HG02973 (cell line): ENCODE results near the gene MTHFD1L.

Experiments used
- ATAC-seq: cut with Tn5 transposase; IDR thresholded peaks from one replicate; pipeline ENCODE4 v1.9.1; 2021; ENCODE audit warnings: moderate library complexity; ENCODE audit not compliant: unreplicated experiment

The MTHFD1L gene

DNA sequence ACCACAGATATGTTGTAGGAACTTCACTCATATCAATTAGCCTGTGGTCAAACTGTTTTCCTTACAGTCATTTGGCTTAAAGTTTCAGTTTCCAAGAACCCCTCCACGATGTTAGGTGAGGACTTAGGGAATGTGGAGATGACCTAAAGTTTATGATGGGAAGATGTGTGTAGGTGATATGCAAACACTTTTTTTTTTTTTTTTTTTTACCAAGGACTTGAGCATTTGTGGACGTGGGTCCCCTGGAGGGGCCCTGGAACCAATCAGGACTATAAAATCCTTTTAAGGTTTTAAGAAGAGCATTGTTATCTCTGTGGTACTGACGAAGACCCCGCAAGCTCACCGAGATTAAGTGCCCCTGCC lies 478 bp upstream of the MTHFD1L start:
- no peak for ATAC-seq

DNA sequence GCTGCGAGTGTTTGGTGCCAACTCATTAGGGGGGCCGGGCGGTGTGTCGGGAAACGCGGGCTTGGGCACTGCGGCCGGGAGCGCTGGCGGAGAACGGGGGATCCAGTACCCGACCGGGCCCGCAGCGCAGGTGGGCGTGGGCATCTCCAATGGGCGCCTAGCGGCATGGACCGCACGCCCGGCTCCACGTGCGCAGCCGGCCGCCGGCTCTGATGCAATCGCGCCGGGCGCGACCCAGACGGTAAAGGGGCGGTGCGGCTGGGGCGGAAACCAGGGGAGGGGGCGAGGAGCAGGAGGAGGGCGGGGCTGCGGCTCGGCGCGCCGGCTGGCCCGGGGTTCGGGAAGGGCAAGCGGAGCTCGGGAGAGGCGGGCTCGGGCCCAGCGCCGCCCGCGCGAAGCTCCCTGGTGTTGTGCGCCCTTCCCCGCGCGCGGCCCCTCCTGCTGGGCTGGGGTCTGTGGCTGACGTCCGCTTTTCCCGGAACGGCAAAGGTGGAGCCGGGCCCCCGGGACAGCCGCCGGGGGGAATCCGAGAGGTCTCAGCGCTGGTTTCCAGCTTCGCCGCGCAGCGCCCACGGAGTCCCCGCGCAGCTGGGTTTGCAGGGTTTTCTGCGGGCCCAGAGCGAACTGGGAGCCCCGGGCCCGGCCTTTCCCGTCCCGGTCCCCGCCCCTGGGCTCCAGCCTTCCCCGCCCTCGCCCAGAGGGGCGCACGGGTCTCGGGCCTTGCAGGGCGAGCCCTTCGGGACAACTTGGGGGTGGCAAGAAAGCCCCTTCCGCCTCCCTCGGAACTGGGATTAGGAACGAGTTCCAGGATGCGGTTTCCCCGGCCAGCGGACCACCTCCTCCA lies 867 bp downstream of the MTHFD1L start:
- peak; percentile 73 for ATAC-seq

- no peak for ATAC-seq
These were observed 1.5 kb downstream of the MTHFD1L start for GRCh38 chr6:150866991-150867501.

DNA sequence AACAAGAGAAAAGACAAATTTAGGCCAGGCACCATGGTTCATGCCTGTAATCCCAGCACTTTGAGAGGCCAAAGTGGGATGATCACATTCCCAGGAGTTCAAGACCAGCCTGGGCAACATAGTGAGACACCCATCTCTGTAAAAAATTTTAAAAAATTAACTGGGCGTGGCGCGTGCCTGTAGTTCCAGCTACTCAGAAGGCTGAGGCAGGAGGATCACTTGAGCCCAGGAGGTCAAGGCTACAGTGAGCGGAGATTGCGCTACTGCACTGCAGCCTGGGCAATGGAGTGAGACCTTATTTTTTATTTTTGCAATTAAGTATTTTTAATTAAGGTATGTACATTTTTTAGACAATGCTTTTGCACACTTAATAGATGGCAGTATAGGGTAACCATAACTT lies 3.3 kb downstream of the MTHFD1L start:
- no peak for ATAC-seq

DNA sequence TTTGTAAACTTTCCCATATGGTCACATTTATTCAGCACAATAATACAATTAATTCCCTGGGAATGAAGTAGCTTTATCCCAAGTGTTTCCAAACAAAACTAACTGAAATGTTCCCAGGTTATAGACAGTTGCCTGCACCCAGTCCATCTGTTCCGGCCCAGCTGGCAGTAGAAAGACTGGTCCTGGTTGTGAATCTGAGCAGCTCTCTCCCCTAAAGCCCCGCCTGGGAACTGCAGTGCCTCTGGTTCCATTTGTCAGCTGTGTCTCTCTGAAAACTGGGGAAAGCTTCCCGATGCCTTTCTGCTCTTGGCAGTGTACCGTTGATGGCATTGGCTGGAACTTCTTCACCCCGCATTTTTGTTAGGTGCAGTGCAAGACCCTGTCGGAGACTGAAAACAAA lies 8.7 kb downstream of the MTHFD1L start:
- no peak for ATAC-seq

- ATAC-seq: no peak
These were observed 10.3 kb downstream of the MTHFD1L start for GRCh38 chr6:150875841-150876240.

DNA sequence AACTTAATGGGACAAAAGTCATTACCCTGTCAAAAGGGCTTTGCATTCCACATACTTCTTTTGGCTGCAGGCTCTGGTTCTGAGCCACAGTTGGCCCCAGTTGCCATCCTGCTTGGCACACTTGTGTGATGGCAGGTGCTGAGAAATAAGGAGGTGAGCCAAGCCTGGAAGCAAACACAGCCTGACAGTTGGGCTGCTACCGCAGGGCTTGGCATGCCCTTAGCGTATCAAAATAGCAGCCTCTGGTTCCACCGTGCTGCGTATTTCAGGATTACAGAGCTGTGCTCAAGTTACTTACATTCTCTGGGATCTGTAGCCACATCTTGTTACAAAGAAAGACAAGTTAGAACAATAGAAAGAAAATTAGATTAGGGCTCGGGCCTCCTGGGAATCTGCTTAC lies 11.1 kb downstream of the MTHFD1L start:
- no peak for ATAC-seq

- no peak for ATAC-seq
These were observed 12.4 kb downstream of the MTHFD1L start for GRCh38 chr6:150877928-150878327.

DNA sequence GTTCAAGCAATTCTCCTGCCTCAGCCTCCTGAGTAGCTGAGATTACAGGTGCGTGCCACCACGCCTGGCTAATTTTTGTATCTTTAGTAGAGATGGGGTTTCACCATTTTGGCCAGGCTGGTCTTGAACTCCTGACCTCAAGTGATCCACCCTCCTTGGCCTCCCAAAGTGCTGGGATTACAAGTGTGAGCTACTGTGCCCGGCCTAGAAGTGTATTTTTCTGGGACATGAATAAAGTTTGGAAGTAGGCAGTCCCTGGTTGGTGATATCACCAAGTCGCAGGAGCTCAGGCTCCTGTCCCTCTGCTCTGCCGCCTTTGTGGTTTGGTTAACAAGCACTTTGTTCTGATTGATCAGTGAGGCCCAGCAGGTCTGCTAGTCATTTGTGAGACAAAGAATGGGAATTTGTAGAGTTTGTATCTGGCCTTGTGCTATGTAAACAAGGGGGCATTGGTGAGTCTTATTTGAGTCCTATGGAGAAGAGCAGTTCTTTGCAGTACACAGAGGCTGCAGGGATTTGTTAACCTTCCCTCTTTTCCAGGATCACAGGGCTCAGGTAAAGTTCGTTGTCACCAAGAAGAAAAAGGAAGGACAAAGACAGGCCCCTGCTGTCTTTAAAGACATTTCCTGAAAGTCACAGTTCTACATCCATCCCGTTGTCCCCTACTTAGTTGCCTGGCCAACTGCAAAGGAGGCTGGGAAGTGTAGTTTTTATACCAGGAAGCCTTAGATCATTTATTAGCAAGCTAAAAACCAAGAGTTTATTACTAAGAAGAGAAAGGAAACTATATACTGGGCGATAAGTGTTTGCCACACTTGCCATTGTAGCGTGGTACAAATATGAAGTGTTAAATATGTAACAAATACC lies 13.1 kb downstream of the MTHFD1L start:
- no peak for ATAC-seq

GRCh38 chr6:150880336-150880735 lies 14.8 kb downstream of the MTHFD1L start:
- no peak for ATAC-seq

- no peak for ATAC-seq
These were observed 16.5 kb downstream of the MTHFD1L start for GRCh38 chr6:150881911-150882481.

- no peak for ATAC-seq
These were observed 18.0 kb downstream of the MTHFD1L start for GRCh38 chr6:150883521-150883920.

DNA sequence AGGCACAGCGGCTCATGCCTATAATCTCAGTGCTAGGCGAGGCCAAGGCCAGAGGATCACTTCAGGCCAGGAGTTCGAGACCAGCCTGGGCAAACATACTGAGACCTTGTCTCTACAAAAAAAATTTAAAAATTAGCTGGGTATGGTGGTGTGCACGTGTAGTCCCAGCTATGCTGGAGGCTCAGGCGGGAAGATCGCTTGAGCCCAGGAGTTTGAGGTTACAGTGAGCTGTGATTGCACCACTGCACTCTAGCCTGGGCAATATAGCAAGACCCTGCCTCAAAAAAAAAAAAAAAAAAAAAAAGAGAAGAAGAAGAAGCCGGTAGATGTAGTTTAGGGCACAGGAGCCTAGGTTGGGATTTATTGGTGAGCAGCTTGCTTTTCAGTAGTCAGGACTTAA lies 20.7 kb downstream of the MTHFD1L start:
- no peak for ATAC-seq

GRCh38 chr6:150887978-150888563 lies 22.6 kb downstream of the MTHFD1L start:
- no peak for ATAC-seq

DNA sequence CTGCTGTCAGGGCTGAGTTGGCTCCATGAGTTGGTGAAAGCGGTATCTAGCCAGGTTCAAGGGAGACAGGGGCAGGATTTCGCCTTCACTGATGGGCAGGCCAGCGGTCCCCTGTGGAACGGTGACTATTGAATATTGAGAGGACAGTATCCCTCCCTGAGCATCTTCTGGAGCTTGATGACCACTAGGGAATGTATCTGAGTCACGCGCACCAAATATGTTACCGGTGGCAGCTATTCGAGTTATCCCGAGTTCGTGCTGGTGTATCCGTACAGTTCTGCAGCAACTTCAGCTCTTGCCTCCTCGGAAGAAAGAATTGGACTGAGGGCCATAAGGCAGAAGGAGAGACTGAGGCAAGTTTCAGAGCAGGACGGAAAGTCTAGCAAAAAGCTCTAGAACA lies 24.8 kb downstream of the MTHFD1L start:
- ATAC-seq: no peak

DNA sequence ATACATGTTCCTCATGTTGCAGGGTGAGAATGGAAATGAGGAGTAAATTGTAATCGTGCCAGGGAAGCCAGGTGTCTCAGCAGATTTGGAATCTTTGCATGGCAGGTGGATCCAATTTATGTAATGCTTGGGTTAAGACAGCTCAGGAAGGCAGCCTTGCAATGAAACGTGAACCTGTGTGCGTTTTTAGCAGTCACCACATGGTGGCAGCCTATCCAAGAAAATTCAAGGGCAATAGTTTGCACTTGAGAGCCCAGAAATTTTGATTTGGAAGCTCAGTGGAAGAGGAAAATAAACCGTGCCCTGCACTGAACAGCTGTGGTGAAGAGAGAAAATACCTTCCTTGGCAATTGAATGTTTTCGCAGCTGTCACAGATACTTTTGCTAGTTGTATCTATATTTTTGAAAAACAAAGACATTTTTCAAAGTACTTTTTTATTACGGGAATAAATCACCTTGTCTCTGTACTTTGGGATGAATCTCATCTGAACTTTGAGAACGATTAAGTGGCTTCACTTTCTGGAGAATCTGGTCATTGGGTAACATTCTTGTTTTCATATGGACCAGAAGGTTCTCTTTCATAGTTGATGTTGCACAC lies 26.5 kb downstream of the MTHFD1L start:
- ATAC-seq: no peak

DNA sequence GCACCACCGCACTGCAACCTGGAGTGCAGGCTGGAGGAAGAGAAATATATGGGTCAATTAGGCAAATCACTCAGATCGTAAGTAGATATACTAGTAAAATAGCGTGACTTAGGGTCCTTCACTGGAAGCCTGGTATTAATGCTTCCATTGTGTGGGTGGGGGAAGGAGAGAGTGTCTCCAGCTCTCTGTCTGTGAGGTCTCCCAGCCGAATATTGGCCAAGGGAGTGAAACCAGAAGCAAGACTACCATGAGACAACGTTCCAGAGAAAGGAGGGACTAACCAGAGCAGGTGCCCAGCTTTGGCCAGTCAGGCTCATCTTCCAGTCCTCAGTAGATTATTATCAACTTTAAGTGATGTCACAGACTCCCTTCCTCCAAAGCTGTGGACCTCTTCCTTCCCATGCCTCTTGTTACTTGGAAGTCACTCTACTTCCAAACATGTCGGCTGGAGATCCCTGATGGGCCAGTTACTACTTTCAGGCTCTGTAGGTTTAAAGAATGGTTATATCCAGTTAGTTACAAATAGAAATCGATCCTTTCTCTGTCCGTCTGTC lies 28.8 kb downstream of the MTHFD1L start:
- ATAC-seq: no peak

DNA sequence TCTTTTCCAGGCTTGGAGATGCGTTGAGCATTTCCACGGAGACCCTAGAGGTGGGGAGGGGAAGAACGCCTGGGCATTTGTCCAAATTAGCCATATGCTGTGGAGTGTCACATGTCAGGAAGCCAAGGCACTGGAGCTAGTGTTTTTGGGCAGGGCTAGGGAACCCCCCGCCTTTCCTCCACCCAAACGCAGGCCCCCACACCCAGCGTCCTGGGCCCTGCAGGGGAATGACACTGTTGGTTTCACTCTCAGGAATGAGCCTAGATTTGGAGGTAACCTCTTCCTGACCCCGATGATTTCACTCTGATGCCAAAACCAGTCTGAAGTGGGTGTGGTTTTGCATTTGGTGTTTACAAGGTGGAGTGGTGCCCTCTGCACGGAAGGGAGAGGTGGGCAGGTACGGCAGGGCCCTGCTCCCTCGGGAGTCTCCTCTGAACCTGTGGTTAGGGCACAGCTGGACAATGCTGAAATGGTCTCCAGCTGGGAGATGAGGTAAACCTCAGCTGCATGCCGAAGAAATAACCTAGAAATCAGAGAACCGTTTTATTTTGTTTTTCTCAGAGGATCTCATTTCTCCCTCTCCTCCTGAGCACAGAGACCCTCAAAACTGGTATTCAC lies 29.5 kb downstream of the MTHFD1L start:
- no peak for ATAC-seq

GRCh38 chr6:150895928-150896632 lies 30.6 kb downstream of the MTHFD1L start:
- no peak for ATAC-seq
